ENCODE data around the gene SKIC2. TPM values are rescaled to one million over a fixed set of nuclear protein-coding genes. Genes with fewer than 3 reads are reported as not detected.
"Not testable (repeated sequence)": the region's sequence is repeated elsewhere in the genome, so short reads cannot be mapped to it uniquely, and the experiment has no call there.

SKIC2 gene
- total RNA-seq, result 46.5 and 47.3 TPM in 2 replicates

- DNase-seq (ENCODE audit: low read depth), result peak; percentile 94
Observed at GRCh38 chr6:31958741-31959739, at the start of gene SKIC2, which contains the start of gene NELFE. TSS of gene SKIC2 (plus strand) at chr6:31959175. CDS start at chr6:31959193, 18 bp downstream. TSS of gene NELFE (minus strand) at chr6:31958971. CDS start at chr6:31958446, 525 bp downstream.

GRCh38 chr6:31909298-31909697 is 49.7 kb upstream of the SKIC2 start:
- not testable (repeated sequence) for DNase-seq (ENCODE audit: low read depth)

GRCh38 chr6:31911826-31912585 is 47.0 kb upstream of the SKIC2 start:
- no peak for DNase-seq (ENCODE audit: low read depth)

GRCh38 chr6:31915351-31915750 is 43.6 kb upstream of the SKIC2 start:
- DNase-seq (ENCODE audit: low read depth), result no peak

GRCh38 chr6:31915756-31916155 is 43.2 kb upstream of the SKIC2 start:
- DNase-seq (ENCODE audit: low read depth), result no peak

- peak; percentile 43 for DNase-seq (ENCODE audit: low read depth)
Observed at GRCh38 chr6:31918069-31918720, 40.8 kb upstream of the SKIC2 start.

GRCh38 chr6:31919624-31920303 is 39.2 kb upstream of the SKIC2 start:
- no peak for DNase-seq (ENCODE audit: low read depth)

- peak; percentile 58 for DNase-seq (ENCODE audit: low read depth)
Observed at GRCh38 chr6:31920811-31921210, 38.2 kb upstream of the SKIC2 start.

GRCh38 chr6:31922942-31923341 is 36.0 kb upstream of the SKIC2 start:
- DNase-seq (ENCODE audit: low read depth), result no peak

GRCh38 chr6:31927242-31927862 is 31.6 kb upstream of the SKIC2 start, which contains the start of gene C2:
TSS of gene C2 (plus strand) at chr6:31927717. CDS start at chr6:31927753, 36 bp downstream.
- no peak for DNase-seq (ENCODE audit: low read depth)

- no peak for DNase-seq (ENCODE audit: low read depth)
Observed at GRCh38 chr6:31927863-31928671, 30.9 kb upstream of the SKIC2 start.

GRCh38 chr6:31928672-31928939 is 30.4 kb upstream of the SKIC2 start:
- no peak for DNase-seq (ENCODE audit: low read depth)

GRCh38 chr6:31930962-31931361 is 28.0 kb upstream of the SKIC2 start:
- DNase-seq (ENCODE audit: low read depth), result no peak

GRCh38 chr6:31932137-31932536 is 26.8 kb upstream of the SKIC2 start:
- DNase-seq (ENCODE audit: low read depth), result not testable (repeated sequence)

GRCh38 chr6:31933537-31933936 is 25.4 kb upstream of the SKIC2 start:
- DNase-seq (ENCODE audit: low read depth), result no peak

GRCh38 chr6:31935021-31935420 is 24.0 kb upstream of the SKIC2 start:
- DNase-seq (ENCODE audit: low read depth), result no peak

- DNase-seq (ENCODE audit: low read depth), result no peak
Observed at GRCh38 chr6:31935823-31936222, 23.2 kb upstream of the SKIC2 start.

GRCh38 chr6:31940256-31940664 is 18.7 kb upstream of the SKIC2 start:
- peak; percentile 33 for DNase-seq (ENCODE audit: low read depth)

- DNase-seq (ENCODE audit: low read depth), result no peak
Observed at GRCh38 chr6:31943742-31944141, 15.2 kb upstream of the SKIC2 start.

- no peak for DNase-seq (ENCODE audit: low read depth)
Observed at GRCh38 chr6:31945154-31945506, 13.8 kb upstream of the SKIC2 start.
